ENCODE data around the gene NTHL1.

- TF ChIP-seq SIN3A (IDR thresholded peaks at IDR 0.05; ENCODE audit: borderline replicate concordance, insufficient read depth, low read length) (no peak), POLR2AphosphoS5 (IDR thresholded peaks at IDR 0.05; ENCODE audit: low read depth, low read length) (no peak), TAF1 (IDR thresholded peaks at IDR 0.05; ENCODE audit: borderline replicate concordance, insufficient read depth, low read length) (no peak), FOXP2 (optimal IDR thresholded peaks at IDR 0.05; ENCODE audit: borderline replicate concordance, extremely low read depth, extremely low read length, insufficient read depth) (no peak)
These were observed 3.1 kb downstream of the NTHL1 start for GRCh38 chr16:2044541-2044940.
